NOMO-1 (cell line): ENCODE data around the gene GSTM4.
"Not testable (repeated sequence)": the region's sequence is repeated elsewhere in the genome, so short reads cannot be mapped to it uniquely, and the experiment has no call there.

ENCODE experiments used
- DNase-seq, 2 experiments: peaks; one replicate each; lab custom pipeline; 2025; ENCODE audit not compliant: unreplicated experiment in 2 of 2; lab: John Stamatoyannopoulos, UW

Gene GSTM4

DNA sequence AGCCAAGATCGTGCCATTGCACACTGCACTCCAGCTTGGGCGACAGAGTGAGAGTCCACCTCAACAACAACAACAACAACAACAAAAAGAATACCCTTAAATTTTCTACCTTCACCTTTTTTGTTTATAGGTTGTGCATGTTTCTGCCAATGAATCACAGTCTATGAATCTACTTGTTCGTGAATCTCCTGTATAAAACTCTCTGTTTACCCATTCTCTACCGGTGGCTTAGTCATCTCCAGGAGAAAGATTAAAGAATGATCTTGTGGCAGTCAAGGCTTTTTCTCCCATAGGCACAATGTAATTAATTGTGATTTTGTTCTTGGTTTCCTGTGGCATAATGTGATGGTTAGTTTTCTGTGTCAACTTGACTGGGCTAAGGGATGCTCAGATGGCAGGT lies 42.0 kb downstream of the GSTM4 start:
- DNase-seq: not testable (repeated sequence)

DNA sequence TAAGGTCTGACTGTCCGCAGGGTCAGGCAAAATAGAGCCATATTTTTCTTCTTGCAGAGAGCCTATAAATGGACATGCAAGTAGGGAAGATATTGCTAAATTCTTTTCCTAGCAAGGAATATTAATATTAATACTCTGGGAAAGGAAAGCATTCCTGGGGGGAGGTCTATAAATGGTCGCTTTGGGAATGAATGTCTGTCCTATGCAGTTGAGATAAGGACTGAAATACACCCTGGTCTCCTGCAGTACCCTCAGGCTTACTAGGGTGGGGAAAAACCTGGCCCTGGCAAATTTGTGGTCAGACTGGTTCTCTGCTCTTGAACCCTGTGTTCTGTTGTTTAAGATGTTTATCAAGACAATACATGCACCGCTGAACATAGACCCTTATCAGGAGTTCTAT lies 47.0 kb downstream of the GSTM4 start:
- not testable (repeated sequence) for DNase-seq

DNA sequence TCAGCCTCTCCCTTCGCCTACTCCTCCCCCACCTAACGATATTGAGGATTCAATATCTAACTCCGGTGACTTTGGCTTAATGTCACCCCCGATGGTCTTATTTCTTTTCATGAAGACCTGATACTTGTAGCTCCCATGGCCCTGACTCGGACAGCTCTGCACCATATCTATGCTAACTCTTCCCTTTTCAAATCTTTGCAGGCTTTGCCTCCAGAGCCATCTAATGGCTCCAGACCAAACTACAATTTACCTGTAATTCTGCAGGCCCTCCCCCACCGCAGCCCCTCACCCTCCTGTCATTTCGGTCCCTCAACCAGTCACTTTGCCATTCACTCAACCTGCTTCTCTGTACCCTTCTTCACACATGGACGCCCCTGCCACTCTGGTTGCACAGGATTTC lies 48.3 kb downstream of the GSTM4 start:
- DNase-seq: no peak

DNA sequence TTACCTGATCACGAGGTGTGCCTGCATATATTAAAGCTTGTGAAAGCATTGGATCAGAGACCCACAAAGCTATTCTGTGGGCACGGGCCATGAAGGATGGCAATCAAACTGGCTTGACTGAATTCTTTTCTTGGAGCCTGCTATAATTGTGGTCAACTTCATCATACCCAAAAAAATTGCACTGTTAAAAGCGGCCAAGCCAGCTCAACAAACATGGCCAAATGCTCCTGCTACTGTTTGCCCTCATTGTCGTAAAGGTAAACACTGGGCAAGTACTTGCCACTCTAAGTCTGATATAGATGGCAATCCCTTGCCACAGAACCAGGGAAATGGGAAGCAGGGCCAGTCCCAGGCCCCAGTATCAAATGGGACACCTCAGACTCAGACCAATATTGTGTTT lies 49.5 kb downstream of the GSTM4 start:
- no peak for DNase-seq

DNA sequence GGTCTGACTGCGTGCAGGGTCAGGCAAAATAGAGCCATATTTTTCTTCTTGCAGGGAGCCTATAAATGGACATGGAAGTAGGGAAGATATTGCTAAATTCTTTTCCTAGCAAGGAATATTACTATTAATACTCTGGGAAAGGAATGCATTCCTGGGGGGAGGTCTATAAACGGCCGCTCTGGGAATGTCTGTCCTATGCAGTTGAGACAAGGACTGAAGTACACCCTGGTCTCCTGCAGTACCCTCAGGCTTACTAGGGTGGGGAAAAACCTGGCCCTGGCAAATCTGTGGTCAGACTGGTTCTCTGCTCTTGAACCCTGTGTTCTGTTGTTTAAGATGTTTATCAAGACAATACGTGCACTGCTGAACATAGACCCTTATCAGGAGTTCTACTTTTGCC lies 53.0 kb downstream of the GSTM4 start:
- DNase-seq: not testable (repeated sequence)

DNA sequence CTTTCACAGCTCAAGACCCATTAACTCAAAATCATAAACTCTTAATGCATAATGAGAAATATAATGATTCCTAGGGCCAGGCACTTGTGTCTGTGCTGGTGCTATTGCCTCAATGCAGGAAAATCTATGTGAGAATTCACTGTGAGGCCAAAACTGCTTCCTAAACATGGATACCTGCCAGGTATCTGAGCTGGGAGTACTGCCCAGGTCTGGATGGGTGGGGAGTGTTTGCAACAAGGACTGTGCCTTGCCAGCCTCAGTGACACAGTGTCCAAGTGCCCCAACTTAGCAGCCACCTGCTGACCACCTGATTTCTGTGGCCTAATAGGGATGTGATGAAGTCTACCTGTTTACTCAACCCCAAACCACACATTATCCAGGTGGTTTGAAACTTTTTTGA lies 53.9 kb downstream of the GSTM4 start:
- DNase-seq: not testable (repeated sequence)
